ENCODE results near the gene MYLK2. TPM values are rescaled to one million over a fixed set of nuclear protein-coding genes. Genes with fewer than 3 reads are reported as not detected.

Gene MYLK2
- total RNA-seq, 4 donors from 2014 or later, result 0.21 to 0.69 TPM; not detected in 2

- H3K9me3 ChIP-seq, result no peaks in the 10 kb centered on the region
- no peak for DNase-seq
- TF ChIP-seq POLR2A (IDR thresholded peaks at IDR 0.05), result no peak
- no peak for TF ChIP-seq CTCF (IDR thresholded peaks at IDR 0.05)
- no peaks in the 10 kb centered on the region for H3K36me3 ChIP-seq
- H3K27ac ChIP-seq, result no peak overlapping the region
- H3K4me1 ChIP-seq, result no peaks in the 10 kb centered on the region
- H3K4me3 ChIP-seq, result no peak overlapping the region
- no peaks in the 10 kb centered on the region for H3K27me3 ChIP-seq
- intact Hi-C loops (cut with DNase I; ENCODE audit: low total_unique reads), result no loop called here
Observed at GRCh38 chr20:31816221-31816620, 2.9 kb upstream of the MYLK2 start.

- Histone ChIP-seq H3K4me1 (no peaks in the 10 kb centered on the region), H3K4me3 (no peak overlapping the region), H3K36me3 (no peaks in the 10 kb centered on the region), H3K27me3 (no peaks in the 10 kb centered on the region), H3K9me3 (no peaks in the 10 kb centered on the region), H3K27ac (no peak overlapping the region)
- intact Hi-C loops (cut with DNase I; ENCODE audit: low total_unique reads), result no loop called here
- no peak for DNase-seq
- no peak for TF ChIP-seq POLR2A (IDR thresholded peaks at IDR 0.05)
- TF ChIP-seq CTCF (IDR thresholded peaks at IDR 0.05), result no peak
Observed at GRCh38 chr20:31817461-31817860, 1.7 kb upstream of the MYLK2 start.

GRCh38 chr20:31818376-31818908 lies 714 bp upstream of the MYLK2 start:
- Histone ChIP-seq H3K27me3 (no peaks in the 10 kb centered on the region), H3K4me3 (no peak overlapping the region), H3K36me3 (no peaks in the 10 kb centered on the region), H3K27ac (no peak overlapping the region), H3K4me1 (no peaks in the 10 kb centered on the region), H3K9me3 (no peaks in the 10 kb centered on the region)
- intact Hi-C loops (cut with DNase I; ENCODE audit: low total_unique reads), result no loop called here
- DNase-seq, result no peak
- no peak for TF ChIP-seq CTCF (IDR thresholded peaks at IDR 0.05)
- no peak for TF ChIP-seq POLR2A (IDR thresholded peaks at IDR 0.05)

- no peaks in the 10 kb centered on the region for H3K27me3 ChIP-seq
- no peak for DNase-seq
- H3K9me3 ChIP-seq, result no peaks in the 10 kb centered on the region
- no peak overlapping the region for H3K27ac ChIP-seq
- no peaks in the 10 kb centered on the region for H3K4me1 ChIP-seq
- H3K36me3 ChIP-seq, result no peaks in the 10 kb centered on the region
- no peak overlapping the region for H3K4me3 ChIP-seq
- intact Hi-C loops (cut with DNase I; ENCODE audit: low total_unique reads), result loop anchor here (5.0 kb wide), 2 partner anchors 212 to 272 kb away; no protein-coding TSS in a partner anchor
- TF ChIP-seq POLR2A (IDR thresholded peaks at IDR 0.05), result no peak
- no peak for TF ChIP-seq CTCF (IDR thresholded peaks at IDR 0.05)
Observed at GRCh38 chr20:31820228-31820627, 1.1 kb downstream of the MYLK2 start.

- Histone ChIP-seq H3K27me3 (no peaks in the 10 kb centered on the region), H3K27ac (no peak overlapping the region), H3K9me3 (no peaks in the 10 kb centered on the region), H3K4me1 (no peaks in the 10 kb centered on the region), H3K4me3 (no peak overlapping the region), H3K36me3 (no peaks in the 10 kb centered on the region)
- TF ChIP-seq CTCF (IDR thresholded peaks at IDR 0.05) (no peak), POLR2A (IDR thresholded peaks at IDR 0.05) (no peak)
- DNase-seq, result no peak
- intact Hi-C loops (cut with DNase I; ENCODE audit: low total_unique reads), result loop anchor here (5.0 kb wide), 2 partner anchors 211 to 271 kb away; no protein-coding TSS in a partner anchor
Observed at GRCh38 chr20:31821427-31821826, 2.3 kb downstream of the MYLK2 start.

All from uterus (tissue), 4 donors.